G401.6 (cell line): ENCODE data around the gene RWDD3.

Experiments
- FAIRE-seq: peaks from 2 replicates; lab custom pipeline; 2012; peaks lifted over from hg19 to GRCh38; lab: Jason Lieb, UNC

RWDD3 gene, protein sequence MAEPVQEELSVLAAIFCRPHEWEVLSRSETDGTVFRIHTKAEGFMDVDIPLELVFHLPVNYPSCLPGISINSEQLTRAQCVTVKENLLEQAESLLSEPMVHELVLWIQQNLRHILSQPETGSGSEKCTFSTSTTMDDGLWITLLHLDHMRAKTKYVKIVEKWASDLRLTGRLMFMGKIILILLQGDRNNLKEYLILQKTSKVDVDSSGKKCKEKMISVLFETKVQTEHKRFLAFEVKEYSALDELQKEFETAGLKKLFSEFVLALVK

DNA sequence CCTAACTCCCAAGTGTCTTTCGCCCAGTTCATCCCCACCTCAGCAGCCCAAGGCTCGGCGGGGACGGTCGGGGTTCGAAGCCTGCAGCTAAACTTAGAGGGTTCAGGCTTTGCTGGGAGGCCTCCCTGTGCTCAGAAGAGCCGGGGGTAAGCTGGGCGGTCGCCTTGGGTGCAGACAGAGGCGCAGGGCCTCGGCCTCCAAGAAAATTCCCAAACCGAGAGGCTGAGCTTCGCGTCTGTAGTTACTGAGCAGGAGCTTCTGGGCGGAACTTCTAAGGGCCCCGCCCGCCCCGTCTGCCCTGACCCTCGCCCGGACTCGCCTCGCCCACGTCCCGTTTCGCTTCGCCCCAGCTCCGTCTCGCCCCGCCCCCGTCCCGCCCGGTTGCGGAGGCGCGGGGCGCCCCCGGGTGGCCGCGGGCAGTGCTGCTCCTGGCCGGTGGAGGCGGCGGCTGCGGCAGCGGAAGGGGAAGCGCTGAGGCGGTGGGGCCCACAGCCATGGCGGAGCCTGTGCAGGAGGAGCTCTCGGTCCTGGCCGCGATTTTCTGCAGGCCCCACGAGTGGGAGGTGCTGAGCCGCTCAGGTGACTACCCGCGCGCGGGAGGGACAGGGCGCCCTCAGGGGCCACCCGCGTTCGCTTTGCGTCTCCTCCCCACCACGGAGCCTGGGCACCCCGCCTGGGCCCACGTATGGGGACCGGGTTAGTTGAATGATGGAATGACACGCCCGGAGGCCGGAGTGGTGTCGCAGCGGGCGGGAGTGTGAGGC lies at the start of gene RWDD3:
Gene RWDD3 (plus strand): TSS at position 474 of the 764 bp plus-strand sequence. CDS start 21 bp downstream, at position 495.
- no peak for FAIRE-seq

DNA sequence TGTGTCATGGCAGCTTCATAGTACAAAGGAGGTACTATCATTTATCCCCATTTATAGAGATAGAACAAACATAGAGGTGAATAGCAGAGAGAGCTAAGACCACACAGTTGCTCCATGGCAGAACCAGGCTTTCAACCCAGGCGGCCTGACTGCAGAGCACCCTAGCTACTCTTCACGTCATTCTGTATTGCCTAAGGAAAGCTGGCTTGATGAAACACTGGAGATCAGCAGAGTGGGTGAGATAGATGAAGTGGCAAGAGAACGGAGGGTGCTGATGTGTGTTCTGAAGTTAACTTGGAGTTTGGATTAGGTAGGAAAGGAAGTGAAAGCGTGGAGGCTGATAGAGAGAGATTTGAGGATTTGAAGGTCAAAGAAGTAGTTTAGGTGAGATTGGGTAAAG lies 47.9 kb upstream of the RWDD3 start:
- FAIRE-seq = no peak

DNA sequence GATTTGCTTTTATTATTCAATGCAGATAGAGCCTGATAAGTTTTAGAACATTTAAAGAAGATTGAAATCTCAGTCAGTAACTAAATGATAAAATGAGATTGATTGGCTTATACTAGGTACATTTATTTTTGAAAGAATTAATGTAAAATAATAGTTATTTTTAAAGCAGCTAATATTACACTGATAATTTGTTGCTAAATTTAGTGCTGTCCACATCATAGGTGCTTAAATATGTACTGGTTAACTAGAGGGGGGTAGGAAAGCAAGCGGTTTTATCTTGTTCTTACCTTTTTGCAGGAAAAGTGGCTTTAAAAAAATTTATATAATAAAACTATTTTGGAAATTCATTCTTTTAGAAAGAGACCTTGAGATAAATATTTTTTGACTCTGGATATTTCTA lies 40.4 kb upstream of the RWDD3 start:
- peak; percentile 21 for FAIRE-seq

DNA sequence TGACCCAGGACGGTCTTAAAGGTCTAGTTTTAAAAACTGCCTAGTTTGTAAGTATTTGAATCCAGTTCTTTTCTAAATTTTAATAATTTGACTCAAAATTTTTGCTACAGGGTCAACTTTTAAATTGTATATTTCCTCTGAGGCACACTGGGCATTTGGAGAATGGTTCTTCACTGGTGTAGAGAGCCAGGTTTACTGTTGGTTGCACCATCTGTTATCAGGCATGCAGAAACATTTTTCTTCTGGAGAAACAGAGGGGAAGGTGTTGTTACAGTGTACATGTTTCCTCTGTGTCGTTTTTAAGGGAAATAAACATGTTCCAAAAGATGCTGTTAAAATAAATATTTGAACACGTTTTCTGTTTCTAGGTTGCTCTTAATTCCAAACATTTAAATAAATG lies 39.0 kb upstream of the RWDD3 start:
- FAIRE-seq = no peak

DNA sequence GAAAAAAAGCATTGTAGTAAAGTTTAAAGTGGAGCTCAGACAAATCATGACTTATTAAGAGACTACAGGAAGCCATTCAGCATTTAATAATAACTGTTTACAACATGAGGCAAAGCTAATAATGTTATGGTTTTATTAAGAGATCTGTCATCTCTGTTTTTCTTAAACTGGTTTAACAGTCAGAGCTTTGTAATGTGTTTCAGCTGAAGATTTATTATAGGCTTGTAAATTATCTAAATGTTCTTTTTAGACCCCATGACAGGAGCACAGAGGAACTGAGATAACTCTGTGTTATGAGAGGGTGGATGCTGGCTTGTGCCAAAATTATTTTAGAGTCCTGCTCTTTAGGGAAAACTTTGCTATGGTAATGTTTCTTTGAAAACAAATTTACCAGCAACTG lies 38.0 kb upstream of the RWDD3 start:
- FAIRE-seq = no peak

DNA sequence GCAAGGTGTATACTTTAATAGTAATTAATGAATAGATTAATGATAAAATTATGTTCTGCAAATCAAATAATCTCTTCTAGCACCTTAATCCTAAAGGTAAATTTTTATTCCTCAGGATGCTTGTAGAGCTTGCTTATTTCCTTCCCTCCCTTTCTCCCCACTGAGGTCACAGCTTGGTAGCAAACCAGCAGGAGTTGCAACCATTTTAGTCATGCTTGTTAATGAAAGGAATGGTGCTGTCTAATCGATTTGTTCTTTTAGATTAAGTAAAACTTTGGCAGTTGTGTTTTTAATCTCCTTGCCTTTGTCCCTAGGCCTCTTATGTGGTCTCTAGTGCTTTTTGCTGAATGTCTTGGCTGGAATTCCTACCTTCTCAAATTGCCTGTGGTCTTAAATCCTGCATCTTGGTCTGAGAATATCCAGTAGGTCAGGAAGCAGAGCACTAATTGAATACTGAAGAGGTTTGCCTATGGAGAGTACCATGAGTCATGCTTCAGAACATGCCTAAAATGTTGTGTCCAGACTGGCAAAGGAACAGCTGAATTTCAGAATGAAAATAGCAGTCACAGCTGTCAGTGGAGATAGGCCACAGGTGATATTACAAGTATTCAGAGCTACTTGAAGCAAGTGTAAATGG lies 36.3 kb upstream of the RWDD3 start:
- FAIRE-seq = no peak

DNA sequence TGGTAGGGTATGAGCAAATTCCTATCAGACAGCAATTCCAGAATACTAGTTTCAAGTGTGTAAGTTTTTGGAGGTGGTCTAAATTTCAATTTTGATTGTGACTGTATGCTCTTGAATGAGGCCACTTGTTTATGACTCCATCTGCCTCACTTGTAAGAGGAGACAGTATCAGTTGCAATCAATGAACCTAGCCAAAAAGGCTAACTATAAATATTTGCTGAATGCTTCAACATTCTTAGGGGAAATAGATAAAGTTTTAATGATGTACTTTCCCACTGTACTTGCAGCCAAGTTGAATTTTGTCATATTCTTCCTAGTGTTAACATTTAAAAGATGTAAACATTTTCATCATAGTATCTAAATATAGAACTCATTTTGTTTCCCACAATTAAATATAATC lies 32.1 kb upstream of the RWDD3 start:
- FAIRE-seq = no peak

DNA sequence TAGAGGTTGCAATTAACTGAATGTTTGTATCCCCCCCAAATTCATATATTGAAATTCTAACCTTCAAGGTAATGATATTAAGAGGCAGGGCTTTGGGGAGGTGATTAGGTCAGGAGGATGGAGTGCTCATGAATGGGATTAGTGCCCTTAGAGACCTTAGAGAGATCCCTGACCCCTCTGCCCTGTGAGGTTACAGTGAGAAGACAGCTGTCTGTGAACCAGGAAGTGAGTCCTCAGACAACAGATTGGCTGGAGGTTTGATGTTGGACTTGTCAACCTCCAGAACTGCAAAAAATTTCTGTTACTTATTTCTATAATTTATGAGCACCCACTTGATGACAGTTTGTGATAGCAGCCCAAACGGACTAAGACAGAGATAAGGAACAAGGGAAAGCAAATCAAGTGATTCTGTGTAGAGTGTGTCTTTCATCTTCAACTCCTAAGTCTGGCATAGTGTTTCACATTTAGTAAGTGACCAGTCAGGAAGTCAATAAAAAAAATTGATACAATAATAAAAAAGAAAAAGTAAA lies 30.0 kb upstream of the RWDD3 start:
- FAIRE-seq = no peak

DNA sequence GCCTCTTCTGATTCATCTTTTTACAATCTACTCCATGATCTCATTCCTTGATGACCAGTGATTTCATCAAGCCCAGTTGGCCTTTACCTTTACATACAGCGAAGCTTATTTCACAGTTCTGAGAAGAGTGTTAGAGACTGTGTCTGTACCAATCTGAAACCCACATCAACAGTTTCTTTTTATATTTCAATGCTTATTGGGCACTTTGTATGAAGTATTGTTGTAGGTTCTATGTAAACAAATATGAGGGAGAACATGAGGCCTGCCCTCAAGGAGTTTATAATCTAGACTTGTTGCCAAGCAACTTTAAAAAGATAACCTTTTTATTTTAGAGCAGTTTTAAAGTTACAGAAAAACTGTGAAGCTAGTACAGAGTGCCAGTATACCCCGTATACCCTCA lies 27.5 kb upstream of the RWDD3 start:
- no peak for FAIRE-seq

DNA sequence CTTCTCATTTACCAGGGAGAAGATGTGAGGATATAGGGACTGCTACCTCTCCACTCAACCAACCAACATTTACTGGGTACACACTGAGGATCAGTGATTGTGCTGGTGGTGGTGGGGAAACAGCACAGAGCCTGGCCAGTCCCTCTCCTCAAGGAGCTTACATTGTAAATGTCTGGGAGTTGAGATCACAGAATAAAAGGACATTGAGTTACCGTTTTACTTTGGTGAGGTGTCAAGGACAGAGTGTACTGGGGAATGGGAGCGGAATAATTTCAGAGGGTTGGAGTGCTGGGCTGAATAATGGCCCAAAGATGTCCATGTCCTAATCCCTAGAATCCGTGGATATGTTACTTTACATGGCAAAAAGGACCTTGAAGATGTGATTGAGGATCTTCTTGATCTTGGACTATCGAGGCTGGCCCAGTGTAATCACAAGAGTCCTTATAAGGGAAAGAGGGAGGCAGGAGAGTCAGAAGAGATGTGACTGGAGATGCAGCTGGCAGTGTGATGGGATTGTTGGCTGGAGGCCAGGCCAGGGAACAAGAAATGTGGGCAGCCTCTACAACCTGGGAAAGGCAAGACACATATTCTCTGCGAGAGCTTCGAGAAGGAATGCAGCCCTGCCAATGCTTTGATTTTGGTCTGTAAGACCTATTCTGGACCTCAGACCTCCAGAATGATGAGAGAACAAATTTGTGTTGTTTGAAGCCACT lies 26.6 kb upstream of the RWDD3 start:
- no peak for FAIRE-seq

DNA sequence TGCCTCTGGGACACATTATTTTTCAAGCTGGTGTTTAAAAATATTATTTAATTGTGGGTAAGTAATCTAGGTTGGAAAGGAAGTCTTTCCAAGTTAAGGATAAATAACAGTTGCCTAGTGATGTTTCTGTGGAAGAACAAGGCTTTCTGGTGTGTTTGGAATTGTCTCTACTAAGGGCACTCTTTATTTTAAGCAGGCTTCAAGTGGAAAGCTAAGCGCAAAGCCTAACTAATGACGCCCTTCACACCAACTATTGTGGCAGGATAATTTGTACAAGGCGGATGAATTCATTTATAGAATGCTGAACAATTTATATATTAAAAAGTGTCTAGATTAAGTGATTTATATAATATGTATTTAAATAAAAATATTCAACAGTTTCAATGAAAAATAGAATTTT lies 25.1 kb upstream of the RWDD3 start:
- no peak for FAIRE-seq

DNA sequence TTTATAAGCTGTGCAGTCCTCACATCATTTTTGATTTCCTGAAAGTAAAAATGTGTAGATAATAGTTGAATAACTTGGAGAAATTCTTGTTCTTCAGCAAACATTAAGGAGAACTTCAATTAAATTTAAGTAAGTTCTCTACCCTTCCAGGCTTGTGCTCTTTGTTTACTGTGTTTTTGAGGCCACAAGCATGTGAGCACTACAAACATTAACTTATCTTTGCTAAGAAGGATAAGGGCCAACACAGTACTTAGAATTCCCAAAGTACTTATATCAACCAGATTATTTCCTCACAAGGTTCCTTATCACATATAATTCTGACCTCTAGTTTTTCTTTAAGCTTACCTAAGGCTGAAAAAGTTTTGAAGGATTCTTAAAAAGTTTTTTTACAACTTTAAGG lies 24.7 kb upstream of the RWDD3 start:
- FAIRE-seq = no peak

DNA sequence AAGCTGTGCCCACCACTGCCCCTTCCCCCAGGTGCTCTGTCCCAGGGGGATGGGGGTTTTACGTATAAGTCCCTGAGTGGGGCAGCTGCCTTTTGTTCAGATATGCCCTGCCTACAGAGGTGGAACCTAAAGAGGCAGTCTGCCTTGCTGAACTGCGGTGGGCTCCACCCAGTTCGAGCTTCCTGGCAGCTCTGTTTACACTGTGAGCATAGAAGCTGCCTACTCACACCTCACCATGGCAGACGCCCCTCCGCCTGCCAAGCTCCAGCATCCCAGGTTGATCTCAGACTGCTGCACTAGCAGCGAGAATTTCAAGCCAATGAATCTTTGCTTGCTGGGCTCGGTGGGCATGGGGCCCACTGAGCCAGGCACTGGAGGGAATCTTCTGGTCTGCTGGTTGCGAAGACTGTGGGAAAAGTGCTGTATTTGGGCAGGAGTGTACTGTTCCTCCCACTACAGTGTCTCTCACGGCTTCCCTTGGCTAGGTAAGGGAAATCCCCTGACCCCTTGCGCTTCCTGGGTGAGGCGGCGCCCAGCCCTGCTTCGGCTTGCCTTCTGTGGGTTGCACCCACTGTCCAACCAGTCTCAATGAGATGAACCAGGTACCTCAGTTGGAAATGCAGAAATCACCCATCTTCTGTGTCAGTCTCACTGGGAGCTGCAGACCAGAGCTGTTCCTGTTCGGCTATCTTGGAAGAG lies 17.6 kb upstream of the RWDD3 start:
- FAIRE-seq = no peak

DNA sequence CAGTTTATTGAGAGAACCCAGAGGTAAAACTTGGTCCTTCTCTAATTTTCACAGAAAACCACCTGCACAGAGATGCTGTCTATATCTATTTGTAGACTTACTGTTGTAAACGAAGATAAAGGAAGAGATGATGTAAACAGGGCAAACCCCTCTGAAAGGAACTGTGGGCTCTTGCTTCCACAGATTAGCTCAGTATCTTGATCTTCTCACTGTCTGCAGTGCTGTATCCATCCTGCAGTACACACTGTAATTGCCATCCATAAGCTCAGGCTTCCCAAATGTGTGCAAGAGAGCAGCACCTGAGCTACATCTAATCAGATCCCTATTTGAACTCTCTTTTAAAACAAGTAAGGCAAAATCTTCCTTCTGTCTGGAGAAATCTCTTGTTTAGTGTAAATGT lies 16.6 kb upstream of the RWDD3 start:
- no peak for FAIRE-seq

DNA sequence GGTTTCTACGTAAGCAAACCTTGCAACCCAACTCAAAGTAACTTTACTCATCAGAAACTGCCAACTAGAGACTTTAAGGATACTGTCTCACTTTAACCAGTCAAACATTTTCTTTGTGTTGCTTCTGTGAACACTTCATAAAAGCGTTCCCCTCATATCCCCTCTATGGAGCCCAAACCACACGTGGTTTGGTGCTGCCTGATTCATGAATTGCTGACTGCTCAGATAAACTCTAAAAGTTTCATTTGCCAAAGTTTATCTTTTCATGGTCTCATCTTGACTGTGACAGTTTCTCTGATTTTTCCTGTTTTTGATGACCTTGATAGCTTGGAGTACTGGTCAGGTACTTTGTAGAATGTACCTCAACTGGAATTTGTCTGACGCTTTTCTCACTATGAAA lies 14.6 kb upstream of the RWDD3 start:
- FAIRE-seq = no peak

DNA sequence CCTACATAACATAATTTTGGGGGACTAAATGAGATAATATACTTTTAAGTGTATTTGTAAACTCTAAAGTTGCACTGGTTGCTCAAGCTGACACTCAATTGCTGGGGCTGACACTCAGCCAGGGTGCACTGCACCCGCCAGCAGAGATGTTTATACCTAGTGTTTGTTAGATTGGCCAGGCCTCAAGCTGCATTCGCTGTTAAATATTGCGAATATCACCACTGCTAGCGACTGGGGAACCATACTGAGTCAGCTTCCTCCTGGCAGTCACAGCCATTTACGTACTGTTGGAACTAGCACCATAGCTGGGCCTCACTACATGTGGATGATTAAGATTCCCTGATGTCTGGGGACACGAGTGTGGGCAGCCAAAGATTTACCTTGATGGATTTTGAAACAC lies 12.7 kb upstream of the RWDD3 start:
- FAIRE-seq = no peak

DNA sequence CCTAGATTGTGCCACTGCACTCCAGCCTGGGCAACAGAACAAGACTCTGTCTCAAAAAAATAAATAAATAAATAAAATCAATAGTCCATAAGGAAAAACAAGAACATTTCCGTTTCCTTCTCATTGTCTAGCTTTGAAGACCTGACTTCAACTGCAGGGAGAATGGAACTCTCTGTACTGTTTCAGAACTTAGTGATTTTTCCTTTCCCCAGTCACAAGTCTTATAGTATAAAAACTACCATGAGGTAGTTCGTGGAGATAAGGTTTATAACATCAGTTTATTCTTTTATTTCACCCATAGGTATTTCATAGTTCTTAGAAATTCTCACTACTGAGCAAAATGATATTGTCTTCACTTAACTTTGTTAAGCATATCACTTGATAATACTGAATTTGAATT lies 11.4 kb upstream of the RWDD3 start:
- FAIRE-seq = no peak

DNA sequence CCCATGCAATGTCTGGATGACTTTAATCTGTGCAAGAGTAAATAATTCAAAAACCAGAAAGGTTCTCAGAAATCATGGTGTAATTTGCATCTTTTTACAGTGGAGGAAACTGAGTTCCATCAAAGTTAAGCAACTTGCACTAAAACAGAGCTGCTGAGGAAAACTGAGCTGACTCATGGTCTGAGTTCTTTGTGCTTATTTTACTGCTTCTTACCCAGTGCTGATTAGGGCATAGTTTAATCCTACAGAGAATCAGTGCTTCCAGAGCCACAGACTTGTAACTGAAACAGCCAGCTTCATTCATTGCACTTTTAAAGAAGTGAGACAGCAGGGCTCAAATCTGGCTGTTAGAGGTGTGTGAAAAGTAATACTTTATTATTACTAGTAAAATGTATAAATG lies 10.9 kb upstream of the RWDD3 start:
- FAIRE-seq = no peak

DNA sequence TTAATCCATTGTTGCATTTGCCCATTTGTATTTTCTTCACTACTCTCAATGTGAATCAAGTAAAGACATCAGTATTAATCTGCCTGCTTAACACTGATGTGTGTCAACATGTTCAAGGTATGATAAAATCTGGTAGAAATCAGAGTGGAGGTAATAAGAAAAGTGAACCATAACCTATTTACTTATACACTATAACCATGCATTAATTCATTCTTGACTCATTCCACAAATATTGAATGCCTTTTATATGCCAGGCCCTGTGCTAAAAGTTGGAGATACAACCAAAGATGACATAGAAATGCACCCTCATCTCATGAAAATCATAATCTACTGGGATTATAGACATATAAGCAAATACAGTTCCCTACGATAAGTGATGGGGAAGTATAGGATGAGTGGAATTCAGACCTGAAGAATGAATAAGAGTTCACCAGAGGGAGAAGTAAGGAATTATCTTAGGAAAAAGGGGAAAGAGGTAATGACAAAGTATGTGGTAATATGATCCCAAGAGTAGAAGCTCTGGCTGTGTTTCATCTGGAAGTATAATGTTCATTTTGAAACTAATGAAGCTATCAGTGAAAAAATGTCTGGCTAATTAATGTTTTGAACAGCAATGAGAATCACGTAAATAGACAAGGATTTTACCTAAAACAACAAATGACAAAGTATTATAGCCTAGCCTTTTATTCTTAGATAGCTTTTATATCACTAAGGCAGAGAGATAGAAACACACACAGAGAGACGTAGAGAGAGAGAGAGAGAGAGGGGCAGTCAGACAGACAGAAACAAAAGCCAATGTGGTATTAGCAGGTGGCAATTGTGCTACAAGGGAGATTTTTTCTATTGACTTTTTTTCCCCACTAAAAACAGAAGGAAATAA lies 7.0 kb upstream of the RWDD3 start:
- FAIRE-seq = no peak

DNA sequence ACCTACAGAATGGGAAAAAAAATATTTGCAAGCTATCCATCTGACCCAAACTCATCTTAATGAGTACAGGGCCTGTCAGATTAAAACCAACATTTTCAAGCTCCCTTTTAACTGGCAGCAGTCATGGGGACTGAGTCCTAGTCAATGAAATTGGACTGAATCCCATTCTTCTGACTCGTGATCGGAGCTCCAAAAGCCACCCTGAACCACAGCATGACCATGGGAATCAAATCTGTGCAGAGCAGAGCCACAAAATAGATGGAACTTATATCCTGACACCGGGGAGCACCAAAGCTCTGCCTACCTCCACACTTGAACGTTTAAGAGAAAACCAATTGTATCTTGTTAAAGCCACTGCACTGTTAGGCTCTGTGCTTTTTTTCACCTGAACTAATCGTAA lies 5.0 kb upstream of the RWDD3 start:
- FAIRE-seq = no peak

DNA sequence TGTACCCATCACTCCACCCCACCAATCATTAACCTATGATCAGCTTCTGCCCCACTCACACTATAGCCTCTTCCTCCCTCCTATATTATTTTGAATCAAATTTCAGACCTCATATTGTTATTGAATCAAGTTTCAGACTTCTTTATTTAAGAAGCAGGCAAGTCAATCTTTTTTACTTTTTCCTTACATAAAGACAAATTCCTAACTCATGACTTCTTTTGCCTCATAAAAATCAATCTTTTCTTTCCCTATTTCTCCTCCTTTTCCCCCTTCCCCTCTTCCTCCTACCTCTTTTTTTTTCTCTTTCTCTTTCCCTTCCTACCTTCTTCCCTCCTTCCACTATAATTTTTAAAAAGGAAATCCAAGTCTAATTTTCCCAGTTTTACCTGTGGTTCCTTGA lies 4.3 kb upstream of the RWDD3 start:
- no peak for FAIRE-seq
